ENCODE measurements around the gene PSMB3.
"Not testable (repeated sequence)": the region's sequence is repeated elsewhere in the genome, so short reads cannot be mapped to it uniquely, and the experiment has no call there.

PSMB3 gene

DNA sequence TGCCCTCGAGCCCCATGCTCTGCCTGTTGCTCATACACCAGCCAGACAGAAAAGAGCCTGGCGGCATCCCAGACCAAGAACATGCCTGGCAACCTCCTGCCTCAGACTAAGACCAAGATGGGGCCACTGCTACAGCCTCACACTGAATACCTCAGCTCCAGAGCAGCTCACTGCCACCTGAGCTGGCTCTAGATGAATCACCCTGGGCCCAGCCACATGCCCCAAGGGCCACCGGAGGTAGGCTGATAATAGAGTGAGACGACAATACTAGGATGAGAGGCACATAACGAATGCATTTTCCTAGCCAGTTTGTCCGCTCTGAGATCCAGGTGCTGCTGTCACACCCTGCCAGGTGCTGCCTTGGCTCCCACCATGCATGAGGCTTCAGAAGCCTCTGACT, 33.8 kb downstream of the PSMB3 start:
- in situ Hi-C loops (cut with MboI; ENCODE audit: low pct_unique_long_range_greater_than_20kb, low sequenced_read_pairs, unreplicated experiment), result no loop called here
- TF ChIP-seq, protein P1, sequence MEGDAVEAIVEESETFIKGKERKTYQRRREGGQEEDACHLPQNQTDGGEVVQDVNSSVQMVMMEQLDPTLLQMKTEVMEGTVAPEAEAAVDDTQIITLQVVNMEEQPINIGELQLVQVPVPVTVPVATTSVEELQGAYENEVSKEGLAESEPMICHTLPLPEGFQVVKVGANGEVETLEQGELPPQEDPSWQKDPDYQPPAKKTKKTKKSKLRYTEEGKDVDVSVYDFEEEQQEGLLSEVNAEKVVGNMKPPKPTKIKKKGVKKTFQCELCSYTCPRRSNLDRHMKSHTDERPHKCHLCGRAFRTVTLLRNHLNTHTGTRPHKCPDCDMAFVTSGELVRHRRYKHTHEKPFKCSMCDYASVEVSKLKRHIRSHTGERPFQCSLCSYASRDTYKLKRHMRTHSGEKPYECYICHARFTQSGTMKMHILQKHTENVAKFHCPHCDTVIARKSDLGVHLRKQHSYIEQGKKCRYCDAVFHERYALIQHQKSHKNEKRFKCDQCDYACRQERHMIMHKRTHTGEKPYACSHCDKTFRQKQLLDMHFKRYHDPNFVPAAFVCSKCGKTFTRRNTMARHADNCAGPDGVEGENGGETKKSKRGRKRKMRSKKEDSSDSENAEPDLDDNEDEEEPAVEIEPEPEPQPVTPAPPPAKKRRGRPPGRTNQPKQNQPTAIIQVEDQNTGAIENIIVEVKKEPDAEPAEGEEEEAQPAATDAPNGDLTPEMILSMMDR (IDR thresholded peaks at IDR 0.05; ENCODE audit: extremely low read depth, insufficient read depth, missing control alignments), result no peak
- DNase-seq (ENCODE audit: low spot score), result no peak

DNA sequence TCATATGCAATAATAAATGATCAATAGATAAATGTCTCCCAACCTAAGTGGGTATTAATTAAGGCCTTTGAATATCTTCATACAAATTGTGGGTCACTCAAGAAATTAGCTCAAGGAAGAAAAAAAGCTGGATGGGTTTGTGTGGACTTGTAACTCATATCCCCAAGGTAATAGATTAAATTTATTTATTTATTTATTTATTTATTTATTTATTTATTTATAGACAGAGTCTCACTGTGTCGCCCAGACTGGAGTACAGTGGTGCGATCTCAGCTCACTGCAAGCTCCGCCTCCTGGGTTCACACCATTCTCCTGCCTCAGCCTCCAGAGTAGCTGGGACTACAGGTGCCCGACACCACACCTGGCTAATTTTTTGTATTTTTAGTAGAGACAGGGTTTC, 35.5 kb downstream of the PSMB3 start:
- DNase-seq (ENCODE audit: low spot score); in situ Hi-C loops (cut with MboI; ENCODE audit: low pct_unique_long_range_greater_than_20kb, low sequenced_read_pairs, unreplicated experiment): not testable (repeated sequence)

DNA sequence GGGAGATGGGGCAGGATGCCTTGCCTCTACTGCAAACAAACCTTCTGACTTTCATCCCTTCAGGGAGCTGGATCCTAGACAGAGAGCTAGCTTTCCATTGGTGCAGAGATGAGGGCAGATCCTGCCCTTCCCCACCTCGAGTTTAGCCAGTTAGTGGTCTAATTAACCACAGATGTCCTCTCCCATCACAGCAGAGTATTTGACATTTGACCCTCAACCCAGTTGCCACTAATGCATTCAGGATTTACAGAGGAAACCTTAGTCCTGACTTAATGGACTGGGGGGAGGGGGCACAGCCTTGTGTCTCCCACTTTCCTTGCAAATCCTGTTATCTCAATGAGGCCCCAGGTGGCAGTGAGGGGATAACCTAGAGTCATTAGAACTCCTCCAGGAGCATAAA, 36.6 kb downstream of the PSMB3 start:
- TF ChIP-seq, protein P1 (IDR thresholded peaks at IDR 0.05; ENCODE audit: extremely low read depth, insufficient read depth, missing control alignments), result no peak
- no peak for DNase-seq (ENCODE audit: low spot score)
- in situ Hi-C loops (cut with MboI; ENCODE audit: low pct_unique_long_range_greater_than_20kb, low sequenced_read_pairs, unreplicated experiment), result no loop called here

DNA sequence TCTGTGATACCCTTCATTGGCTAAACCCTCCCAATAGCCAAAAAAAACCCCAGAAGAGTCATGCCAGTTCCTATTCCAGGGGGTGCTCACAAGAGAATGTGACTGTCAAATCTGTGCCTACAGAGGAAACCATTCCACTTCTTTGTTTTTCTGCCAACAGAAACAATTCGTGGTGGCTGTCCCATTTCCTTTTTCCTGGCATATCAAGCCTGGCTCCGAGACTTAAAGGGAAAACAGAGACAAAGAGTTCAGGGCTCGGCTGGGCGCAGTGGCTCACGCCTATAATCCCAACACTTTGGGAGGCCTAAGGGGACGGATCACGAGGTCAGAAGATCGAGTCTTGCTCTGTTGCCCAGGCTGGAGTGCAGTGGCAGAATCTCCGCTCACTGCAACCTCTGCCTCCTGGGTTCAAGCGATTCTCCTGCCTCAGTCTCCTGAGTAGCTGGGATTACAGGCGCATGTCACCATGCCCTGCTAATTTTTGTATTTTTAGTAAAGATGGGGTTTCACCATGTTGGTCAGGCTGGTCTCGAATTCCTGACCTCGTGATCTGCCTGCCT, 37.7 kb downstream of the PSMB3 start:
- in situ Hi-C loops (cut with MboI; ENCODE audit: low pct_unique_long_range_greater_than_20kb, low sequenced_read_pairs, unreplicated experiment); DNase-seq (ENCODE audit: low spot score): not testable (repeated sequence)

DNA sequence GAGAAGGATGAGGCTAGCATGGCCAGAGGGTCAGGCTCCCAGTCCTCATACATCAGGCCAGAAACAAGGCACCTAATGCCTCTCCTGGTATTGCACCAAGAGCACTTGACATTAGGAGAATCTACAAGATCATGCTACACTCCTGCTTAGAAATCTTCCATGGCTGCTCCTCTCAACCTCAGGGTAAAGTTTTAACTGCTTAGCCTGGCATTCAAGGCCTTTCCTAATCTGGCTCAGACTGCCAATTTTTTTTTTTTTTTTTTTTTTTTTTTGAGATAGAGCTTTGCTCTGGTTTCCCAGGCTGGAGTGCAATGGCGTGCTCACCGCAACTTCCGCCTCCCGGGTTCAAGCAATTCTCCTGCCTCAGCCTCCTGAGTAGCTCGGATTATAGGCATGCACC, 38.6 kb downstream of the PSMB3 start:
- no peak for DNase-seq (ENCODE audit: low spot score)
- in situ Hi-C loops (cut with MboI; ENCODE audit: low pct_unique_long_range_greater_than_20kb, low sequenced_read_pairs, unreplicated experiment), result no loop called here
- TF ChIP-seq, protein P1 (IDR thresholded peaks at IDR 0.05; ENCODE audit: extremely low read depth, insufficient read depth, missing control alignments), result no peak

DNA sequence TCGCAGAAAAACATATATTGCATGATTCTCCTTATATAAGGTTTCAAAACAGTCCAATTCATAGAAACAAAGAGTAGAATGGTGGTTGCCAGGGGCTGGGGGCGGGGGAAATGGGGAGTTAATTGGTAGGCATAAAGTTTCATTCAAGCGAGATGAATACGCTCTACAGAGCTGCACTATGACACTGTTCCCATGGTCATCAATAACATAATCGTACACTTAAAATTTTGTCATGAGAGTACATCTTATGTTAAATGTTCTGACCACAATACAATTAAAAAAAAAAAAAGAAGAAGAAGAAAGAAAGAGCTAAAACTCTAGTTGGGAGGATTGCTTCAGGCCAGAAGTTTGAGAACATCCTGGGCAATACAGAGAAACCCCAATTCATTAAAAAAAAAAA, 41.7 kb downstream of the PSMB3 start:
- DNase-seq (ENCODE audit: low spot score), result no peak
- TF ChIP-seq, protein P1 (IDR thresholded peaks at IDR 0.05; ENCODE audit: extremely low read depth, insufficient read depth, missing control alignments), result no peak
- in situ Hi-C loops (cut with MboI; ENCODE audit: low pct_unique_long_range_greater_than_20kb, low sequenced_read_pairs, unreplicated experiment), result no loop called here

DNA sequence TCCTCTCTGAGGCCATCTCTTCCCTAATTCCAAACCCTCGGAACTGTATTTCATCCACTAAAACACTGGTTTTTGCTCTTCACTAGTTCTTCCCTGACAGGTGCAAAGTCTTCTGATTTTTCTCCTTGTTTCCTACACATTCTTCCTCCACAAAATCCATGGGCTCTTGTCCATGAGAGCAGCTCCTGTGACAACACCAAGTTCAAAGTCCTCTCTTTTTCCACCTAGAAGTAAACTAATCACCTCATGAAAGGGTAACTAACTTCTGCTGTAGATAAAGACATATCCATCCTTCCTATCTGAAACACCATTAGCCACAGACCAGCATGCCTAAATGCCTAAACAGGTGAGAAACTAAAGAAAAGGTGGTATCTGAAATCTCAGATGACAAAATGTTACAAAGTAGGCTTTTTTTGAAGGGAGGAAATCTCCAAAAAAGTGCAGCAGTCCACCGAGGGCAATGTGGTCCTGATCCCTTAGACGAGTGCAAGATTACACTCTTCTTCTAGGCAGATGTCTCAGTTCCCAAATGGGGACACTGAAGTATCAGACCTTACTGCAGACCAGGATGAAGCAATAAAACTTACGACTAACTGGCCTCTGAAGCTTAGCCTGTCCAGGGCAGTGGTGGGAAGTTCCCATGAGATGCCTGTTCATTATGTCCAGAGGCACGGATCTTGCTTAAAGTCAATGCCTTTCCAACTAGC, 44.1 kb downstream of the PSMB3 start:
- DNase-seq (ENCODE audit: low spot score), result no peak
- TF ChIP-seq, protein P1 (IDR thresholded peaks at IDR 0.05; ENCODE audit: extremely low read depth, insufficient read depth, missing control alignments), result no peak
- in situ Hi-C loops (cut with MboI; ENCODE audit: low pct_unique_long_range_greater_than_20kb, low sequenced_read_pairs, unreplicated experiment), result no loop called here

DNA sequence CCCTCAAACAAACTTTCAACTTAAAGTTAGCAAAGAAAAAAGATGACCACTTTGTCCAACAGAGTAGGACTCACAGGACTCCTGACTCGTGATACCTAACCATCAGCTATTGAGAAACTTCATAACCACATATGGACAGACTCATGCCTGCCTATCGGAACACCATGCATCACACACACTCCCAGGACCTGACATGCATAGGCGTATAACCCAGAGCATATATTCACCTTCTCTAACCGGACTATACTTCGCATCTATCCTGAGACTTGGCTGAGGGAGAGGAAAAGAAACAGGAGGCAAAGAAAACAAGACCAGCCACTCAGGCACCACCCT, 44.6 kb downstream of the PSMB3 start:
- in situ Hi-C loops (cut with MboI; ENCODE audit: low pct_unique_long_range_greater_than_20kb, low sequenced_read_pairs, unreplicated experiment), result no loop called here
- TF ChIP-seq, protein P1 (IDR thresholded peaks at IDR 0.05; ENCODE audit: extremely low read depth, insufficient read depth, missing control alignments), result no peak
- no peak for DNase-seq (ENCODE audit: low spot score)
